GM23248 (cell line): ENCODE data around the gene HSPA1L. TPM values are rescaled to one million over a fixed set of nuclear protein-coding genes. Genes with fewer than 3 reads are reported as not detected.

ENCODE experiments used
- DNase-seq: peaks from one replicate; pipeline ENCODE4 v3.0.0-alpha.2; 2015
- H2AFZ ChIP-seq: fragments of 200-600 bp; sonication (generic); 2 replicates; pipeline ENCODE4 v1.6.1; 2016; ENCODE audit warnings: antibody characterized with exemption
- H3F3A ChIP-seq: fragments of 200-600 bp; sonication (generic); 2 replicates; pipeline ENCODE4 v1.6.1; 2016; ENCODE audit warnings: mild to moderate bottlenecking, antibody characterized with exemption, mixed run types; ENCODE audit not compliant: insufficient read depth
- H3K27ac ChIP-seq: fragments of 200-600 bp; sonication (generic); 2 replicates; pipeline ENCODE4 v1.5.1; 2016; ENCODE audit warnings: mild to moderate bottlenecking
- H3K27me3 ChIP-seq: fragments of 200-600 bp; sonication (generic); replicated peaks from 2 replicates; pipeline ENCODE4 v1.6.1; 2016; ENCODE audit warnings: mild to moderate bottlenecking; ENCODE audit not compliant: insufficient read depth
- H3K36me3 ChIP-seq: fragments of 200-600 bp; sonication (generic); 2 replicates; pipeline ENCODE4 v1.6.1; 2016; ENCODE audit warnings: low read depth, mild to moderate bottlenecking
- H3K4me1 ChIP-seq: fragments of 200-600 bp; sonication (generic); 2 replicates; pipeline ENCODE4 v1.6.1; 2016; ENCODE audit warnings: mild to moderate bottlenecking; ENCODE audit not compliant: insufficient read depth
- H3K4me2 ChIP-seq: fragments of 200-600 bp; sonication (generic); one replicate; pipeline ENCODE4 v1.6.1; 2016; ENCODE audit warnings: mild to moderate bottlenecking; ENCODE audit not compliant: unreplicated experiment
- H3K4me3 ChIP-seq: fragments of 200-600 bp; sonication (generic); 2 replicates; pipeline ENCODE4 v1.5.1; 2016; ENCODE audit warnings: mild to moderate bottlenecking
- H3K79me2 ChIP-seq: fragments of 200-600 bp; sonication (generic); 2 replicates; pipeline ENCODE4 v1.6.1; 2016; ENCODE audit warnings: mild to moderate bottlenecking; ENCODE audit not compliant: insufficient read depth
- H3K9ac ChIP-seq: fragments of 200-600 bp; sonication (generic); 2 replicates; pipeline ENCODE4 v1.6.1; 2016; ENCODE audit warnings: mild to moderate bottlenecking
- H3K9me2 ChIP-seq: fragments of 200-600 bp; sonication (generic); 2 replicates; pipeline ENCODE4 v1.6.1; 2016; ENCODE audit warnings: mixed run types, mild to moderate bottlenecking, moderate library complexity; ENCODE audit not compliant: insufficient read depth
- H3K9me3 ChIP-seq: fragments of 200-600 bp; sonication (generic); one replicate; pipeline ENCODE4 v1.6.1; 2017; ENCODE audit warnings: low read depth
- H4K20me1 ChIP-seq: fragments of 200-600 bp; sonication (generic); 2 replicates; pipeline ENCODE4 v1.6.0; 2016; ENCODE audit not compliant: insufficient read depth
- EZH2 ChIP-seq: fragments of 200-600 bp; sonication (generic); IDR thresholded peaks from 2 replicates; pipeline ENCODE4 v1.6.1; 2018; ENCODE audit warnings: antibody characterized with exemption, mild to moderate bottlenecking; ENCODE audit not compliant: insufficient read depth, poor library complexity, severe bottlenecking
- EZH2phosphoT487 ChIP-seq: fragments of 200-600 bp; sonication (generic); IDR thresholded peaks from 2 replicates; pipeline ENCODE4 v1.6.1; 2018; ENCODE audit warnings: antibody characterized with exemption, moderate library complexity, mild to moderate bottlenecking, low read depth; ENCODE audit not compliant: insufficient read depth
- WGBS, 2 experiments: methylation state at CpG; one replicate each; pipeline ENCODE4 v1.1.6; 2015 to 2017; ENCODE audit warnings: low lambda C conversion rate in 2 of 2, low coverage in 1 of 2; ENCODE audit errors: missing lambda C conversion rate in 2 of 2; 5-methylcytosine and 5-hydroxymethylcytosine counted together
- in situ Hi-C: fragments of 300-500 bp; cut with MboI; formaldehyde crosslinking; loops from 2 replicates; pipeline ENCODE4 v1.15.0; 2020
- polyA plus RNA-seq: library from polyadenylated mRNA; unstranded; fragments of >200 nt; fragmentation: Nextera tagmentation; extraction: Ambion mirVana; gene quantifications from 2 replicates; pipeline ENCODE4 v1.2.1, GENCODE V29; 2016
- total RNA-seq: library from RNA; depleted of rRNA; stranded (reverse); fragments of >200 nt; shearing (Covaris generic); gene quantifications from 2 replicates; pipeline ENCODE4 v1.2.3, GENCODE V29; 2014

Gene HSPA1L
- total and polyA plus RNA-seq, 2 experiments from 2014 or later = 0.91 to 1.7 TPM

DNA sequence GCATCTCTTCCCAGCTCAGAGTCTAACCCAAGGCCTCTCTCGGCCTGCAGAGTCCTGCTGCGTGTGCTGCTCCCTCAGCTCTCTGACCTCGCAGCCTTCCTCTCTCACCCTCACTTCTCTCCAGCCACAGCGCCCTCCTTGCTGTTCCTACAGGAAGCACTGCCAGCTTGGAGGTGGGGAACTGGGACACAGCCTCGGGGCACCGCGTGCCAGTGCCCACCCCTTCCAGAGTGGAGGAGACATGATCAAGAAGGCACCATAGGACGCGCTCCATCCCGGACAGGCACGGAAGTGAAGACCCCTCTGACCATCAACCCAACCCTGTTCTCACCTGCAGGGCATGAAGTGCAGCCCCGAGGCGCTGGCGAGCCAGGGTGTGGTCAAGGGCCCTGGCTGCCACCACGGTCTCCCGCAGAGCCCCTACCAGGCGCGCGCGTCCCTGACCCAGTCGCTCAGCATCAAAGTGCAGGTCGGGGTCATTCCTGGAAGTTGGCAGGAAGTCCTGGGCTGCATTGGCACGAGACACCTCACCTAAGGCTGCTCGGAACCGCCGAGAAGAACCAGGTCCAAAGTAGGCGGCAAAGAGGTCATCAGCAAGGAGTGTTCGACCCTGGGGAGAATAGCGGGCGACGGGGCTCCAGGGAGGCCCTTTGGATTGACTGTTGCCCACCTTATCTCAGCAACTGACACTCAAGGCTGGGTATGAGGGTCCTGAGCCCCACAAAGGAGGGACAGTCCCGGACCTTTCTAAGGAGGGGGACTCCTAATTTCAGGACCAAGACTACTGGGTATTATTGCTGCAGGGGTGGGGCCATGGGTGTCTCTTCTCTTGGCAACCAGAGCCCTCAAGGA lies 39.2 kb downstream of the HSPA1L start:
- in situ Hi-C loops = no loop called here
- Histone ChIP-seq H3K9me2 (no peaks in the 10 kb centered on the region), H3K4me3 (no peak overlapping the region), H3K9ac (no peak overlapping the region), H2AFZ (no peak overlapping the region), H3K79me2 (no peaks in the 10 kb centered on the region), H3K4me2 (no peak overlapping the region), H4K20me1 (no peaks in the 10 kb centered on the region), H3F3A (peaks cover 7% of the 10 kb centered on the region; the same call in 1 of the 2 replicates), H3K27ac (no peak overlapping the region), H3K9me3 (no peaks in the 10 kb centered on the region), H3K36me3 (no peaks in the 10 kb centered on the region), H3K4me1 (peaks cover 13% of the 10 kb centered on the region), H3K27me3 (no peaks in the 10 kb centered on the region)
- DNase-seq = no peak
- no peak for TF ChIP-seq EZH2phosphoT487
- TF ChIP-seq EZH2 = no peak
- WGBS, 2 experiments = 92% methylated on average over 32 of the region's 32 CpGs

DNA sequence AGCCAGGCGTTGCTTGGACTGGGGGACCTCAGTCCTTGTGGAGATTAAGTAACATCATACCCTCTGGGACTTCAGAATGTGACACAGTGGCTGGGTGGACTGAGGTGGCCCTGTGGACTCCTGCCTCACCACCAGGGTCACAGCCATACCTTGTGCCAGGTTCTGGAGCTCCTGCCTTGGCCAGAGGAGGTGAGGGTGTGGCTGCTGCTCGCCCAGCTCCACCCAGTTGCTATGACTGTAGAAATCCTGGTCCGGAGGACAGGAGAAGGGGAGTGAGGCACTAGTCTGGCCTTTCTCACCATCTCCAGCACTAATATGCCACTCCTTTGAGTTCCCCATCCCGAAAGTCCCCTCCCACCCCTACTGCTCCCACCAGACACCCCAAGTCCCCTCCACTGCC lies 39.9 kb downstream of the HSPA1L start:
- 74 to 90% methylated on average over 3 to 4 of the region's 4 CpGs for WGBS, 2 experiments
- TF ChIP-seq EZH2phosphoT487 = no peak
- no peaks in the 10 kb centered on the region for H3K36me3 ChIP-seq
- no peaks in the 10 kb centered on the region for H3K9me2 ChIP-seq
- H3K9ac ChIP-seq = no peak overlapping the region
- DNase-seq = no peak
- H4K20me1 ChIP-seq = no peaks in the 10 kb centered on the region
- H3K27ac ChIP-seq = no peak overlapping the region
- no peak overlapping the region for H3K4me2 ChIP-seq
- no peaks in the 10 kb centered on the region for H3K79me2 ChIP-seq
- H3K9me3 ChIP-seq = no peaks in the 10 kb centered on the region
- H2AFZ ChIP-seq = no peak overlapping the region
- H3K4me3 ChIP-seq = no peak overlapping the region
- H3K4me1 ChIP-seq = peaks cover 13% of the 10 kb centered on the region
- in situ Hi-C loops = no loop called here
- H3F3A ChIP-seq = peaks cover 7% of the 10 kb centered on the region; the same call in 1 of the 2 replicates
- no peaks in the 10 kb centered on the region for H3K27me3 ChIP-seq

DNA sequence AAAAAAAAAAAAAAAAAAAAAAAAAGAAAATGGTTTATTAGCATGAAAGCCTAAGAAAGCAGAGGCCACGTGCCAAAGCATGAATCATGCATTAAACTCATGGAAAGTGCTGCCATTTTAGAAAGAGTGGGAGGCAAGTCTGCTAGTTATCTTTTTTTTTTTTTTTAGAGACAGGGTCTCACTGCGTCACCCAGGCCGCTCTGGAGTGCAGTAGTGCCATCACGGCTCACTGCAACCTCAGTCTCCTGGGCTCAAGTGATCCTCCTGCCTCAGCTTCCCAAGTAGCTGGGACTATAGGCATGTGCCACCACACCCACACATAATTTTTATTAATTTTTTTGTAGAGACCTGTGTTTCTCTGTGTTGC lies 43.1 kb downstream of the HSPA1L start:
- Histone ChIP-seq H3K79me2 (no peaks in the 10 kb centered on the region), H3F3A (no peaks in the 10 kb centered on the region), H3K36me3 (no peaks in the 10 kb centered on the region), H3K27me3 (no peaks in the 10 kb centered on the region), H3K9me3 (no peaks in the 10 kb centered on the region), H3K9ac (no peak overlapping the region), H3K4me1 (peaks cover 6% of the 10 kb centered on the region), H2AFZ (no peak overlapping the region), H3K4me3 (no peak overlapping the region), H4K20me1 (no peaks in the 10 kb centered on the region), H3K27ac (no peak overlapping the region), H3K4me2 (no peak overlapping the region), H3K9me2 (no peaks in the 10 kb centered on the region)
- WGBS, 2 experiments = 73 to 83% methylated on average over 4 of the region's 4 CpGs
- TF ChIP-seq EZH2 (no peak), EZH2phosphoT487 (no peak)
- peak; percentile 57 for DNase-seq
- in situ Hi-C loops = no loop called here

DNA sequence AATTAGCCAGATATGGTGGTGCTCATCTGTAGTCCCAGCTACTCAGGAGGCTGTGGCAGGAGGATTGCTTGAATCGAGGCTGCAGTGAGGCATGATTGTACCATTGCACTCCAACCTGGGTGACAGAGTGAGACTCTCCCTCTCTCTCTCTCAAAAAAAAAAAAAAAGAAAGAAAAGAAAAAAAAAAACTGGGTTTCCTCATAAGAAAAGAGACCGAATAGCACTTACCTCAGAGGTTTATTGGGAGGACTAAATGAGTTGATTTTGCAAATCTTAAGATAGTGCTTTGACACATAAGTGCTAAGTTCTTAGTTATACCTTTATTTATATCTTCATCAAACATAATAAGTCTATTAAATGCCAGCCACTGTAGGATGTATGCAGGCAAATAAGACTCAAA lies 44.2 kb downstream of the HSPA1L start:
- H3K27me3 ChIP-seq = no peaks in the 10 kb centered on the region

More for the DNA sequence above, 44.2 kb downstream of the HSPA1L start:
- no peaks in the 10 kb centered on the region for H4K20me1 ChIP-seq
- H3K9ac ChIP-seq = no peak overlapping the region
- no peaks in the 10 kb centered on the region for H3K79me2 ChIP-seq
- H3K4me1 ChIP-seq = no peaks in the 10 kb centered on the region
- H3K9me3 ChIP-seq = no peaks in the 10 kb centered on the region
- no peak overlapping the region for H3K4me3 ChIP-seq
- H3K4me2 ChIP-seq = no peak overlapping the region
- no peak overlapping the region for H2AFZ ChIP-seq
- TF ChIP-seq EZH2phosphoT487 = no peak
- TF ChIP-seq EZH2 = no peak
- H3F3A ChIP-seq = no peaks in the 10 kb centered on the region
- 97 to 100% methylated on average over 2 of the region's 2 CpGs for WGBS, 2 experiments
- no peak for DNase-seq
- in situ Hi-C loops = no loop called here
- no peaks in the 10 kb centered on the region for H3K36me3 ChIP-seq
- no peak overlapping the region for H3K27ac ChIP-seq
- no peaks in the 10 kb centered on the region for H3K9me2 ChIP-seq
